Hematopoietic multipotent progenitor cell treated with erythropoietin and hydrocortisone succinate and interleukin-3 and kit ligand, for 8 days (in vitro differentiated cells): ENCODE data around the gene MELK.

Experiments
- DNase-seq: peaks from one replicate; pipeline ENCODE4 v3.0.0-alpha.2; 2015

Gene MELK

GRCh38 chr9:36584620-36585460 lies 12.1 kb downstream of the MELK start:
- DNase-seq, result peak; percentile 76

GRCh38 chr9:36590231-36590630 lies 17.5 kb downstream of the MELK start:
- no peak for DNase-seq

GRCh38 chr9:36592801-36593583 lies 20.3 kb downstream of the MELK start:
- DNase-seq, result no peak

GRCh38 chr9:36594213-36594612 lies 21.5 kb downstream of the MELK start:
- no peak for DNase-seq

GRCh38 chr9:36597412-36598178 lies 24.9 kb downstream of the MELK start:
- peak; percentile 48 for DNase-seq

GRCh38 chr9:36598273-36598672 lies 25.6 kb downstream of the MELK start:
- no peak for DNase-seq

- DNase-seq, result no peak
Measured at GRCh38 chr9:36603006-36603405, 30.3 kb downstream of the MELK start.

GRCh38 chr9:36609306-36609705 lies 36.6 kb downstream of the MELK start:
- DNase-seq, result no peak

- DNase-seq, result no peak
Measured at GRCh38 chr9:36622121-36622520, 49.4 kb downstream of the MELK start.

GRCh38 chr9:36623280-36623679 lies 50.6 kb downstream of the MELK start:
- DNase-seq, result no peak

GRCh38 chr9:36625006-36625615 lies 52.4 kb downstream of the MELK start:
- no peak for DNase-seq

- DNase-seq, result peak; percentile 49
Measured at GRCh38 chr9:36632892-36633291, 60.2 kb downstream of the MELK start.

GRCh38 chr9:36637491-36638270 lies 65.0 kb downstream of the MELK start:
- no peak for DNase-seq

GRCh38 chr9:36640771-36641381 lies 68.2 kb downstream of the MELK start:
- no peak for DNase-seq

- DNase-seq, result no peak
Measured at GRCh38 chr9:36642817-36643216, 70.1 kb downstream of the MELK start.

- DNase-seq, result no peak
Measured at GRCh38 chr9:36656842-36657241, 84.1 kb downstream of the MELK start.

GRCh38 chr9:36659500-36659899 lies 86.8 kb downstream of the MELK start:
- DNase-seq, result no peak

GRCh38 chr9:36664806-36665205 lies 92.1 kb downstream of the MELK start:
- DNase-seq, result no peak

- no peak for DNase-seq
Measured at GRCh38 chr9:36665387-36665786, 92.7 kb downstream of the MELK start.

- peak; percentile 91 for DNase-seq
Measured at GRCh38 chr9:36665921-36666431, 93.3 kb downstream of the MELK start.

GRCh38 chr9:36671561-36671960 lies 98.9 kb downstream of the MELK start:
- DNase-seq, result no peak
